ENCODE results near the gene DDR2. TPM values are rescaled to one million over a fixed set of nuclear protein-coding genes. Genes with fewer than 3 reads are reported as not detected.

Gene DDR2
- total RNA-seq, 2 experiments from 2014 or later = 0.22 to 0.42 TPM

- POLR2A ChIA-PET = no interaction called here
- no peaks in the 10 kb centered on the region for H3K4me1 ChIP-seq (ENCODE audit: insufficient read depth, low read length)
- intact Hi-C loops (cut with DNase I, micrococcal nuclease) = no loop called here
Measured at GRCh38 chr1:162660574-162660973, 28.3 kb downstream of the DDR2 start.

GRCh38 chr1:162661336-162661735, 29.1 kb downstream of the DDR2 start:
- H3K4me3 Mint-ChIP-seq = no peak overlapping the region
- ATAC-seq (ENCODE audit: poor library complexity) (no peak), DNase-seq (no peak)
- Histone ChIP-seq H3K4me1 (ENCODE audit: insufficient read depth, low read length) (no peaks in the 10 kb centered on the region), H3K36me3 (ENCODE audit: insufficient read depth, low read length) (no peaks in the 10 kb centered on the region), H3K9me3 (ENCODE audit: control insufficient read depth in 1 of 2, insufficient read depth in 1 of 2, low read length in 2 of 2) (no peaks in the 10 kb centered on the region), H3K27me3 (ENCODE audit: control insufficient read depth in 1 of 2, insufficient read depth in 2 of 2, low read length in 2 of 2) (no peaks in the 10 kb centered on the region), H3K4me3 (ENCODE audit: low read length) (no peak overlapping the region), H3K27ac (ENCODE audit: low read depth in 1 of 2, low read length in 2 of 2) (no peak overlapping the region)
- H3K4me1 Mint-ChIP-seq (ENCODE audit: low read depth) = no peaks in the 10 kb centered on the region
- no peaks in the 10 kb centered on the region for H3K9me3 Mint-ChIP-seq
- intact Hi-C loops (cut with DNase I, micrococcal nuclease) = no loop called here
- peaks cover 6% of the 10 kb centered on the region for H3K27me3 Mint-ChIP-seq
- TF ChIP-seq CTCF (IDR thresholded peaks at IDR 0.05) = no peak
- ChIA-PET POLR2A (no interaction called here), CTCF (no interaction called here)
- H3K36me3 Mint-ChIP-seq (ENCODE audit: low read depth) = no peaks in the 10 kb centered on the region
- H3K27ac Mint-ChIP-seq = no peak overlapping the region

More at GRCh38 chr1:162660574-162660973, 28.3 kb downstream of the DDR2 start:
- Histone ChIP-seq H3K27me3 (ENCODE audit: control insufficient read depth in 1 of 2, insufficient read depth in 2 of 2, low read length in 2 of 2) (no peaks in the 10 kb centered on the region), H3K9me3 (ENCODE audit: control insufficient read depth in 1 of 2, insufficient read depth in 1 of 2, low read length in 2 of 2) (no peaks in the 10 kb centered on the region), H3K27ac (ENCODE audit: low read depth in 1 of 2, low read length in 2 of 2) (no peak overlapping the region), H3K36me3 (ENCODE audit: insufficient read depth, low read length) (no peaks in the 10 kb centered on the region), H3K4me3 (ENCODE audit: low read length) (no peak overlapping the region)
- DNase-seq = no peak
- Mint-ChIP-seq H3K4me1 (ENCODE audit: low read depth) (no peaks in the 10 kb centered on the region), H3K4me3 (no peak overlapping the region), H3K36me3 (ENCODE audit: low read depth) (no peaks in the 10 kb centered on the region), H3K9me3 (no peaks in the 10 kb centered on the region), H3K27ac (no peak overlapping the region), H3K27me3 (no peaks in the 10 kb centered on the region)
- no peak for TF ChIP-seq CTCF (IDR thresholded peaks at IDR 0.05)
- CTCF ChIA-PET = no interaction called here
- ATAC-seq (ENCODE audit: poor library complexity) = no peak

- Histone ChIP-seq H3K27ac (ENCODE audit: low read depth in 1 of 2, low read length in 2 of 2) (no peak overlapping the region), H3K9me3 (ENCODE audit: control insufficient read depth in 1 of 2, insufficient read depth in 1 of 2, low read length in 2 of 2) (no peaks in the 10 kb centered on the region), H3K4me3 (ENCODE audit: low read length) (no peak overlapping the region), H3K4me1 (ENCODE audit: insufficient read depth, low read length) (no peaks in the 10 kb centered on the region), H3K36me3 (ENCODE audit: insufficient read depth, low read length) (no peaks in the 10 kb centered on the region), H3K27me3 (ENCODE audit: control insufficient read depth in 1 of 2, insufficient read depth in 2 of 2, low read length in 2 of 2) (no peaks in the 10 kb centered on the region)
- ATAC-seq (ENCODE audit: poor library complexity) = no peak
- Mint-ChIP-seq H3K36me3 (ENCODE audit: low read depth) (no peaks in the 10 kb centered on the region), H3K4me1 (ENCODE audit: low read depth) (no peaks in the 10 kb centered on the region), H3K27me3 (peaks cover 6% of the 10 kb centered on the region), H3K27ac (no peak overlapping the region), H3K9me3 (no peaks in the 10 kb centered on the region), H3K4me3 (no peak overlapping the region)
- POLR2A ChIA-PET = no interaction called here
- CTCF ChIA-PET = no interaction called here
- DNase-seq = no peak
- intact Hi-C loops (cut with DNase I, micrococcal nuclease) = no loop called here
- TF ChIP-seq CTCF (IDR thresholded peaks at IDR 0.05) = no peak
Measured at GRCh38 chr1:162662013-162662412, 29.7 kb downstream of the DDR2 start.

All from CD4-positive, alpha-beta T cell (primary cell).